Measurements from ENCODE around the gene CD44.
A peak's percentile ranks its signal among the peaks of the same experiment; 100 is the strongest.

CD44 gene

GRCh38 chr11:35139722-35140282 lies 831 bp downstream of the CD44 start:
- no peak for DNase-seq (ENCODE audit: low spot score)

GRCh38 chr11:35141071-35141470 lies 2.1 kb downstream of the CD44 start:
- DNase-seq (ENCODE audit: low spot score): no peak

- no peak for DNase-seq (ENCODE audit: low spot score)
Observed at GRCh38 chr11:35141571-35141971, 2.6 kb downstream of the CD44 start.

GRCh38 chr11:35142481-35143075 lies 3.6 kb downstream of the CD44 start:
- DNase-seq (ENCODE audit: low spot score): no peak

- DNase-seq (ENCODE audit: low spot score): no peak
Observed at GRCh38 chr11:35143297-35144135, 4.5 kb downstream of the CD44 start.

GRCh38 chr11:35144136-35144741 lies 5.3 kb downstream of the CD44 start:
- DNase-seq (ENCODE audit: low spot score): no peak

- DNase-seq (ENCODE audit: low spot score): no peak
Observed at GRCh38 chr11:35144806-35145205, 5.8 kb downstream of the CD44 start.

GRCh38 chr11:35145271-35145670 lies 6.3 kb downstream of the CD44 start:
- DNase-seq (ENCODE audit: low spot score): no peak

GRCh38 chr11:35146074-35146521 lies 7.1 kb downstream of the CD44 start:
- no peak for DNase-seq (ENCODE audit: low spot score)

- DNase-seq (ENCODE audit: low spot score): no peak
Observed at GRCh38 chr11:35146711-35147110, 7.7 kb downstream of the CD44 start.

- DNase-seq (ENCODE audit: low spot score): no peak
Observed at GRCh38 chr11:35147235-35147634, 8.3 kb downstream of the CD44 start.

GRCh38 chr11:35148163-35148837 lies 9.3 kb downstream of the CD44 start:
- DNase-seq (ENCODE audit: low spot score): no peak

GRCh38 chr11:35150454-35150853 lies 11.5 kb downstream of the CD44 start:
- DNase-seq (ENCODE audit: low spot score): no peak

- peak; percentile 12 for DNase-seq (ENCODE audit: low spot score)
Observed at GRCh38 chr11:35151241-35151640, 12.3 kb downstream of the CD44 start.

GRCh38 chr11:35151683-35152280 lies 12.8 kb downstream of the CD44 start:
- no peak for DNase-seq (ENCODE audit: low spot score)

- DNase-seq (ENCODE audit: low spot score): no peak
Observed at GRCh38 chr11:35152575-35152974, 13.6 kb downstream of the CD44 start.

- no peak for DNase-seq (ENCODE audit: low spot score)
Observed at GRCh38 chr11:35153280-35153679, 14.3 kb downstream of the CD44 start.

GRCh38 chr11:35154952-35155351 lies 16.0 kb downstream of the CD44 start:
- DNase-seq (ENCODE audit: low spot score): no peak

GRCh38 chr11:35155677-35156076 lies 16.7 kb downstream of the CD44 start:
- no peak for DNase-seq (ENCODE audit: low spot score)

- DNase-seq (ENCODE audit: low spot score): no peak
Observed at GRCh38 chr11:35157814-35158700, 19.1 kb downstream of the CD44 start.

Measured in cerebellar cortex (tissue), 1 donor.